Ectodermal cell (in vitro differentiated cells): Measurements from ENCODE around the gene CORO6.

ENCODE experiments used
- H3K27ac ChIP-seq: 2 replicates; pipeline ENCODE4 v1.7.0; 2013; ENCODE audit warnings: mild to moderate bottlenecking, low read depth, low read length; ENCODE audit not compliant: insufficient read depth, poor library complexity, severe bottlenecking
- H3K27me3 ChIP-seq: 2 replicates; pipeline ENCODE4 v1.7.0; 2013; ENCODE audit warnings: mild to moderate bottlenecking, low read length; ENCODE audit not compliant: insufficient read depth, control insufficient read depth, poor library complexity, severe bottlenecking
- H3K36me3 ChIP-seq: one replicate; pipeline ENCODE4 v1.7.0; 2013; ENCODE audit warnings: low read length; ENCODE audit not compliant: control insufficient read depth, insufficient read depth
- H3K4me1 ChIP-seq: one replicate; pipeline ENCODE4 v1.7.0; 2013; ENCODE audit warnings: low read length; ENCODE audit not compliant: control insufficient read depth, insufficient read depth
- H3K4me3 ChIP-seq: 2 replicates; pipeline ENCODE4 v1.7.0; 2013; ENCODE audit warnings: low read depth, low read length, control low read depth; ENCODE audit not compliant: insufficient read depth
- H3K9me3 ChIP-seq: 2 replicates; pipeline ENCODE4 v1.7.0; 2013; ENCODE audit warnings: mild to moderate bottlenecking, low read length, moderate library complexity; ENCODE audit not compliant: control insufficient read depth
- WGBS, 2 experiments: methylation state at CpG; one replicate each; pipeline ENCODE4 v1.1.7; 2013; ENCODE audit warnings: missing lambda C conversion rate in 2 of 2; 5-methylcytosine and 5-hydroxymethylcytosine counted together

The CORO6 gene

DNA sequence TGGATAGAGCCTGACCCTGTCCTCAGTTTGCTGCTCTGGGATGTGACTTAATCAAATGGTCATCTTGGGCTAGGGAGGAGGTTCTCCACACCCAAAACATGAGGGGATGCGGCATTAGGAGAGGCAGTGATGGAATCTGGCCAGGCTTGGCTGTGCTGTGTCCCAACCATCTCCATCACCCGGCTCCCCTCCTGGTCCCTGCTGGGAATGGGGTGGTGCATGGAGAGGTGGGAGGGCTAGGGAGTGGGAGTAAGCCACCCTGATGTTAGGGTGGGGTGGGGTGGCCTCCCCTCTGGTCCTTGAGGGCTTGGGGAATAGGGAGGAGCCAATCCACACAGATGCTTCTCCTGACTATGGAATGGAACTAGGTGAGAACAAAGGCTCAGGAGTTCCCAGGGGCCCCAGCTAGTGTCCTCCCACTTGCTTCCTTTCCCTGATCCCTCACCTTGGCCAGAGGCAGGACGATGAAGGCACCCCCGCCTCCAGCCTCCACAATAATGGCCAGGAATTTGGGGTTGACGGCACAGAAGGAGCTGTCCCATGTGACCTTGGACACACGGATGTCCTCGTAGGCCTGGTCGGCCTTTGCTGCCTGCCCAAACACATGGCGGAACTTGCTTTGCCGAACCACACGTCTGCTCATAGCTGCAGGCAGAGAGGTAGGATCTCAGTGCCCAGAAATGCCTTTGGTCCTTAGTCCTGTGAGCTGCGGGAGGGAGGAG is 1.8 kb downstream of the CORO6 start:
- H3K36me3 ChIP-seq: no peaks in the 10 kb centered on the region
- no peak overlapping the region for H3K27ac ChIP-seq
- WGBS, 2 experiments: 94% methylated on average over 12 of the region's 12 CpGs
- no peaks in the 10 kb centered on the region for H3K9me3 ChIP-seq
- H3K4me1 ChIP-seq: peaks cover 16% of the 10 kb centered on the region
- peaks cover 69% of the 10 kb centered on the region for H3K27me3 ChIP-seq
- H3K4me3 ChIP-seq: no peak overlapping the region

DNA sequence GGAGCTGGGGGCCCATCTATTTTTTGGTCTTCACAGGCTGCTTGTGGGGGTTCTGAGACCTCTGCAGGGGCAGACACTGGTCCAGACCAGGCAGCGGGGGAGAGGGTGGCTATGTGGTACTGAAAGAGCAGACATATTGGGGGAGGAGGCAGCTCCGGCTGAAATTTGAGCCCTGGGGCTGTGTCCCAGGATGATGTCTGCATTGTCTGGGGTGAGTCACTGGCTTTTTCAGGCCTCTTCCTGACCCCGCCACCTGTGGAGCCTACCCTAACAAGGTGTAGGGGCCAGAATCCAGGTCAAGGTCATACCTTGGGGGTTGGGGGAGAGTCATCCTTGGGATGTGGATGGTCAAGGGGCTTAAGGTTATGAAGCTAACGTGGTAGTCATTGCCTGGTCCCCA is 2.4 kb downstream of the CORO6 start:
- peaks cover 16% of the 10 kb centered on the region for H3K4me1 ChIP-seq
- WGBS, 2 experiments: 80 to 86% methylated on average over 4 of the region's 4 CpGs
- H3K27me3 ChIP-seq: peaks cover 75% of the 10 kb centered on the region
- H3K4me3 ChIP-seq: no peak overlapping the region
- no peaks in the 10 kb centered on the region for H3K36me3 ChIP-seq
- H3K27ac ChIP-seq: no peak overlapping the region
- H3K9me3 ChIP-seq: no peaks in the 10 kb centered on the region

DNA sequence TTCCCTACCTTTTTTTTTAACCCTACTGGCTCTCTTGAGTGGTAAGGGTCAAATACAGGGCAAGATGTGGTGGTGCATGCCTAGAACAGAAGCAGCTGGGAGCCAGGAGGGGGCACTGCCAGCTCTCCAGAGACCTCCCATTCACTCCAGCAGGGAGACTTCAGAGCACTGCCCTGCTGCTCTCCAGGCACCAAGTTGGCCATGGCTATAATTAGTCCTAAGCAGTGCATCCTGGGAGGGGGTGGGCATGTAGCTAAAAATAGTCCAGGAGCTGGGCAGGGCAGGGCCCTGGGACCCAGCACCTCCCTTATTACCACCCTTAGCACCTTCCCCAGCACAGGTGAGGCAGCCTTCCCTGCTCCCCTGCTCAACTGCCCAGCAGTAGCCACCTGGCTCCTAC is 3.5 kb downstream of the CORO6 start:
- peaks cover 85% of the 10 kb centered on the region for H3K27me3 ChIP-seq

DNA sequence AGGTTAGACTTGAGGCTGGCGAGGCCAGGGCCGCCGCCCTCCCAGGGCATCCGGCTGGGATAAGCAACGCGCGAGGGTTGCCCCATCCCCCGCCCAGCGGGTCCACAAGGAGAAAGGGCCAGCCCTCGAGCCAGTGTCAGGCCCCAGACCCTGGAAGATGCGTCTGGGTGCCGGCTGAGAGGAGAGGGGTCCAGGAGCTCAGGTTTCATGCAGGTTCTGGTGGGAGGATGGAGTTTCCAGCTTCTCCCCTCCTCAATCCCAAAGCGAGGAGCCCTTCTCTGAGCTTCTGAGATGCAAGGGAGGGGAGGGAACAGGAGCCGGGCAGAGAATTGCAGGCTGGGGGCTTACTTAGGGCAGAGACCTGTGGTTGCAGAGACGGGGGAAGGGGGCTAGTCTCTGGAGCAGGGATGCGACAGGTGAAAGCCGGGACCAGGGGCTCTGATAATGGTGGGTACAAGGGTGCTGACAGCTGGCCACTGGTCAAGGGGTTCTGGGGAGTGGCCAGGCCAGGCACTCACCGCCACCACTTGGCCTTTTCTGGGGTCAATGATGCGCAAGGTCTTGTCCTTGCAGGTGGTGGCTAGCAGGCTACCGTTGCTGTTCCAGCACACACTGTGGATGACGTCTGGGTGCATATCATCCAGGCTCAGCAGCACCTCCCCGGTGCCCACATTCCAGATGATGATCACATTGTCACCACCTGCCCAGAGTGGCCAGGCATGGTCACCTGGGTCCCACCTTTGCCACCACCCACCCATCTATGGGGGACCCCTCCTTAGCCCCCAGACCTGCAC is 4.2 kb downstream of the CORO6 start:
- H3K4me3 ChIP-seq: no peak overlapping the region
- H3K27me3 ChIP-seq: peaks cover 87% of the 10 kb centered on the region
- no peaks in the 10 kb centered on the region for H3K9me3 ChIP-seq

More for the DNA sequence above, 3.5 kb downstream of the CORO6 start:
- Histone ChIP-seq H3K4me1 (peaks cover 24% of the 10 kb centered on the region), H3K36me3 (no peaks in the 10 kb centered on the region), H3K27ac (no peak overlapping the region), H3K9me3 (no peaks in the 10 kb centered on the region), H3K4me3 (no peak overlapping the region)

DNA sequence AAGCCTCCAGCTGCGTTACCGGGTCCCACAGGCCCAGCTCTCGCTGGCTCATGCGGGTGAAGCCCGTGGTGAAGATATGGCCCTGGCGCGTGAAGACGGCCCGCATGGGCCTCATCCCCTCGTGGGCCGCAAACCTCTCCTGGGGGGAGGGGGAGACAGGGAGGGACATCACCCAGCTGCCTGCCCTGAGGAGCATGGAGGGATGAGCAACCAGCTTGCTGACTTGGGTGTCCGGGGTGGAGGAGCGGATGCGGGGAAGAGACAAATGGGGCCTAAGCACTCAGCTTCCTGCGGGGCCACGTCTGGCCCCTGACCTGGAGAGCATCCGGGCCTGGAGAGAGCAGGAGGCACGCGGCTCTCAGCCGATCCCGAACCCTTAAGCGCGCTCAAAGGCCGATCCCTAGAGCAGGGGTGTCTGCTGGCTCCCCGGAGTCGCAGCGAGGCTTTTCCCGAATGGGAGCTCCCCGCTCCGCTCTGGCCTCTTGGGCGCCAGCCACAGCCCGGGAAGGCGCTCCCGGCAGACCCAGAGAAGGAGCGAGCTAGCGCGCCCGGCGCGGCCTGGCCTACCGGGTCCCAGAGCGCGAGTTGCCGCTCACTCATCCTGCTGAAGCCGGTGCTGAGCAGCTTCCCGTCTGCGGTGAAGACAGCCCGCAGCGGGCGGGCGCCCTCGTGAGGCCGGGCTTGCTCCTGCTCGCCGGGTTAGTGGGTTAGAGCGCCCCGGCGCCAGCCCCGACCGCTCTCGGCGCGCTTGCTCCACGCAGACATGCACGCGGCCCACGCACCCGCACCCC is 5.0 kb downstream of the CORO6 start:
- Histone ChIP-seq H3K36me3 (no peaks in the 10 kb centered on the region), H3K9me3 (no peaks in the 10 kb centered on the region), H3K27me3 (peaks cover 88% of the 10 kb centered on the region), H3K4me1 (peaks cover 32% of the 10 kb centered on the region), H3K27ac (no peak overlapping the region), H3K4me3 (no peak overlapping the region)
- 14 to 16% methylated on average over 68 of the region's 68 CpGs for WGBS, 2 experiments

More for the DNA sequence above, 4.2 kb downstream of the CORO6 start:
- Histone ChIP-seq H3K36me3 (no peaks in the 10 kb centered on the region), H3K27ac (no peak overlapping the region), H3K4me1 (peaks cover 32% of the 10 kb centered on the region)
- WGBS, 2 experiments: 42 to 43% methylated on average over 22 of the region's 22 CpGs

DNA sequence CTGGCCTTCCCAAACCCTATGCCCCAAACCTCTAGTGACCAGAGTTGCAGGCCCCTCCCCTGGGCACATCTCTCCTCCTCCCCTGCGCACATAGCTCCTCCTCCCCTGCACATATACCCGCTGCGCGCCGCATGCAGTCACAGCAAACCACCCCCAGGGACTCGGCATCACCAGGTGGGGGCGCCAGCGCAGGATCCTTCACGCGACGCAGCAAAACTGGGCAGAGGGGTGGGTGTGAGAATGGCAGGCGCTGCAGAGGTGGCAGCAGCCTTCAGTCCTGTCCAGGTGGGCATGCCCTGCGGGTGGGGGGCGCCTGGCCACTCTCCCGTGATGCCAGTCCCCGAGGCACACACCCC is 5.6 kb downstream of the CORO6 start:
- Histone ChIP-seq H3K4me1 (peaks cover 32% of the 10 kb centered on the region), H3K36me3 (no peaks in the 10 kb centered on the region), H3K9me3 (no peaks in the 10 kb centered on the region), H3K4me3 (no peak overlapping the region), H3K27ac (no peak overlapping the region), H3K27me3 (peaks cover 85% of the 10 kb centered on the region)
- 5 to 6% methylated on average over 16 of the region's 16 CpGs for WGBS, 2 experiments

DNA sequence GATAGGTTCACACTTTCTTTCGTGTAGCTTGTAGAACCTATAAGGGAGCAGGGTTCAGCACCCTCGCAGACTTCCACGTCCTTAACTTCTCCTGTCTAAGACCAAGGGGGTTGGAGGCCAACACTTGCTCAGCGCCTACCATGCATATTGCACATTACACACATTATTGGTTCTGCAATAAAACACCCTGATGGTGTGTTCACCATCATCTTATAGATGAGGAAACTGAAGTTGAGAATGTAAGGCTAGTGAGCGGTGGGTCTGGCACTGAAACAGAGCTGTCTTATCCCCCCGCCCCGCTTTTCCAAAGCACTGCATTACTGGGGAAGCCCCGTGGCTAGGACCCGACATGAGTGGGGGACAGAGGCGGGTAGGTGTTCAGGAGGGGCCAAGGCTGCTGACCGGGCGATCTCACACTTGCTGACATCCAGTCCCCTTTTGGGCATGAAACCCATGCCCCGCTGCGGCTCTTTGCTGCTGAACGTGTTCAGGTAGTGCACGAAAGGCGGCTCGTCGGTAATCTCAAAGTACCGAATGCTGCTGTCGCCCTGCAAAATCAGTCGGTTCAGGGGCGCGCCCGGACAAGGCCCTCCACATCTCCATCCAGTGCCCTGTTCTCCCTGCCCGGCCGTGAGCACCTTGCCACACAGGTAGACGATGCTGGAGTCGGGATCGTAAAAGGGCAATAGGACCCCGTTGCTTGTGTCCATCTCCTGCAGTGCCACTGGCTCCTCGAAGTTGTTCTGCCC is 6.2 kb downstream of the CORO6 start:
- Histone ChIP-seq H3K9me3 (no peaks in the 10 kb centered on the region), H3K4me1 (peaks cover 32% of the 10 kb centered on the region), H3K36me3 (no peaks in the 10 kb centered on the region), H3K4me3 (peak overlapping the region; percentile 29), H3K27ac (no peak overlapping the region), H3K27me3 (peaks cover 78% of the 10 kb centered on the region)
- 36 to 41% methylated on average over 32 of the region's 32 CpGs for WGBS, 2 experiments

DNA sequence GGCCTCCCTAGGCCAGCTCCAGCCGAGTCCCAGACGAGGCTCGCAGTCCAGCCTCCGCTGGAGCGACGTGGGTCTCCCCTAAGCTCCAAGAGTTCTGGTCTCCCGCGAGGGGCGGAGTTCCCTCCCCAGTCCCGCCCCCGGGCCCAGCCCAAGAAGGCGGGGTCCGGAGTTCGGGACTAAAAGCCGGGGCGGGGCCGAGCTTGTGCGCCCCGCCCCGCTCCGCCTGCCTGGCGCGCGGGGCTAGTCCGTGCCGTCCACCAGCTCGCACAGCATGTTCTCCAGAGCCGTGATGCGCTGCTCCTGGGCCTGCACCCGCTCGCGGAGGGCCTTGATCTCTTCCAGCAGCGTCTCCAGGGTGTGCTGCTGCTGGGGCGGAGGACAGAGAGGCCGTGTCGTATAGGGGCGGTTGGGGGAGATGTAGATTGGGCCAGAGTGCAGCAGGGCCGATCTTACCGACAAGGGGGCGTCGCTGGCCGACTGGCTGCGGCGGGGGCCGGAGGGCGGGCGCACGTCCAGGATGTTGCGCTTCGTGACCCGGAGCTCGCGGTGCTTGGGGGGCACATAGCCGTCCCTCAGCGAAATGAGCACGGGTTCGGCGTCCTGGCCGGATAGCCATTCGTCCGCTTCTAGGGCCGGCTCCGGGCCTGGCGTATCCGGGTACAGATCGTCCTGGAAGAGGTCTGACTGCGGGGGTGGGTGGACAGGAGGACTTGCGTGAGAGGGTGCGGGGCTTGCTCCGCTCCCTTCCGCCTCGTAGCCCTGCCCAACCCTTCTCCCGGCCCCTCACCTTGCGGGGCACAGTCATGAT is 7.0 kb downstream of the CORO6 start:
- Histone ChIP-seq H3K4me3 (peak overlapping the region; percentile 29), H3K27me3 (peaks cover 70% of the 10 kb centered on the region)

DNA sequence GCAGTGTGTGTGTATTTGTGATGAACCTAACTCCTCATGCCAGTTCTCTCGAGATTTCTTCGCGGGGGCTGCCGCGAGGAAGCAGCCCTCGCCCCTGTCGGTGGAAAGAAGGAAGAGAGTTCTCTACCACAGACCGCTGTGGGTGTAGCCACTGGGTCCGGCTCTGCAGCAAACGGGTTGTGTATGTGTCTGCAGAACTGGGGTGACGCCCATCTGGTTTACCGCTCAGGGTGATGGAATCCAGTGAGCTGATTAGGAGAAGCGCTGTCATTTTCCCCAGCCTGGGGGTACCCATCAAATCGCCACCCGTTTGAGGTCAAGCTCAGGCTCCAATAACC is 7.7 kb downstream of the CORO6 start:
- H3K27me3 ChIP-seq: peaks cover 69% of the 10 kb centered on the region
- H3K36me3 ChIP-seq: no peaks in the 10 kb centered on the region
- H3K27ac ChIP-seq: no peak overlapping the region
- WGBS, 2 experiments: 70 to 72% methylated on average over 15 of the region's 15 CpGs
- peak overlapping the region; percentile 29 for H3K4me3 ChIP-seq
- H3K4me1 ChIP-seq: peaks cover 28% of the 10 kb centered on the region
- no peaks in the 10 kb centered on the region for H3K9me3 ChIP-seq

More for the DNA sequence above, 7.0 kb downstream of the CORO6 start:
- Histone ChIP-seq H3K9me3 (no peaks in the 10 kb centered on the region), H3K4me1 (peaks cover 32% of the 10 kb centered on the region), H3K27ac (no peak overlapping the region), H3K36me3 (no peaks in the 10 kb centered on the region)
- WGBS, 2 experiments: 3% methylated on average over 74 of the region's 74 CpGs
